Amniotic epithelial cell (primary cell): ENCODE data around the gene TTC39B.

Experiments
- DNase-seq: peaks from one replicate; pipeline ENCODE4 v3.0.0-alpha.2; 2010; ENCODE audit warnings: low read depth

The TTC39B gene

GRCh38 chr9:15176836-15177235 lies 130.2 kb downstream of the TTC39B start:
- no peak for DNase-seq

GRCh38 chr9:15163931-15164330 lies 143.1 kb downstream of the TTC39B start:
- DNase-seq = no peak

- DNase-seq = no peak
Observed at GRCh38 chr9:15161753-15162152, 145.3 kb downstream of the TTC39B start.

- DNase-seq = peak; percentile 94
Observed at GRCh38 chr9:15160673-15161072, 146.3 kb downstream of the TTC39B start.

- DNase-seq = peak; percentile 66
Observed at GRCh38 chr9:15158064-15158463, 149.0 kb downstream of the TTC39B start.

GRCh38 chr9:15157381-15157780 lies 149.6 kb downstream of the TTC39B start:
- peak; percentile 33 for DNase-seq

GRCh38 chr9:15156241-15156640 lies 150.8 kb downstream of the TTC39B start:
- DNase-seq = no peak

GRCh38 chr9:15155826-15156225 lies 151.2 kb downstream of the TTC39B start:
- DNase-seq = no peak

- no peak for DNase-seq
Observed at GRCh38 chr9:15155323-15155722, 151.7 kb downstream of the TTC39B start.

GRCh38 chr9:15154677-15155076 lies 152.3 kb downstream of the TTC39B start:
- no peak for DNase-seq

- DNase-seq = no peak
Observed at GRCh38 chr9:15153961-15154360, 153.1 kb downstream of the TTC39B start.

GRCh38 chr9:15150939-15151338 lies 156.1 kb downstream of the TTC39B start:
- DNase-seq = no peak

- DNase-seq = peak; percentile 72
Observed at GRCh38 chr9:15149450-15149849, 157.6 kb downstream of the TTC39B start.

GRCh38 chr9:15146268-15146700 lies 160.7 kb downstream of the TTC39B start:
- no peak for DNase-seq

- DNase-seq = no peak
Observed at GRCh38 chr9:15144622-15145061, 162.4 kb downstream of the TTC39B start.

- peak; percentile 67 for DNase-seq
Observed at GRCh38 chr9:15142878-15143534, 164.0 kb downstream of the TTC39B start.

- DNase-seq = no peak
Observed at GRCh38 chr9:15140051-15140450, 167.0 kb downstream of the TTC39B start.

GRCh38 chr9:15139469-15139868 lies 167.5 kb downstream of the TTC39B start:
- no peak for DNase-seq

- no peak for DNase-seq
Observed at GRCh38 chr9:15138357-15138686, 168.7 kb downstream of the TTC39B start.

GRCh38 chr9:15137658-15138356 lies 169.2 kb downstream of the TTC39B start:
- DNase-seq = no peak

GRCh38 chr9:15137089-15137488 lies 169.9 kb downstream of the TTC39B start:
- DNase-seq = no peak

- peak; percentile 78 for DNase-seq
Observed at GRCh38 chr9:15136646-15137045, 170.4 kb downstream of the TTC39B start.

- DNase-seq = peak; percentile 74
Observed at GRCh38 chr9:15135164-15135792, 171.7 kb downstream of the TTC39B start.
